H1 (cell line): ENCODE data around the gene MYOG. TPM values are rescaled to one million over a fixed set of nuclear protein-coding genes. Genes with fewer than 3 reads are reported as not detected.

ENCODE experiments used
- CTCF ChIA-PET: fragments of 300-600 bp; sonication (Branson Sonifier 250); formaldehyde crosslinking; loops from one replicate; lab custom pipeline; 2021; ENCODE audit not compliant: partially characterized antibody; lab: Charles Lee
- POLR2A ChIA-PET: fragments of 300-600 bp; sonication (Branson Sonifier 250); formaldehyde crosslinking; loops from one replicate; lab custom pipeline; 2021; ENCODE audit warnings: inconsistent platforms; ENCODE audit not compliant: partially characterized antibody; lab: Charles Lee
- DNase-seq, 2 experiments: peaks; one replicate each; pipeline versions ENCODE4 v3.0.0 to v3.0.0-alpha.2; 2010 to 2022; ENCODE audit warnings: low spot score in 2 of 2, low read depth in 1 of 2, mixed read lengths in 1 of 2
- FAIRE-seq: peaks from 2 replicates; lab custom pipeline; 2011; peaks lifted over from hg19 to GRCh38; lab: Jason Lieb, UNC
- H2AFZ ChIP-seq: 2 replicates; pipeline ENCODE4 v1.8.1; 2012; ENCODE audit warnings: low read length, inconsistent platforms
- H2AK5ac ChIP-seq: 2 replicates; pipeline ENCODE4 v1.6.1; 2013; ENCODE audit warnings: low read depth, low read length
- H2BK120ac ChIP-seq: replicated peaks from 2 replicates; pipeline ENCODE3; 2013; ENCODE audit warnings: low read depth, low read length, inconsistent platforms
- H2BK12ac ChIP-seq: 2 replicates; pipeline ENCODE4 v1.6.1; 2013; ENCODE audit warnings: low read depth, low read length
- H2BK15ac ChIP-seq: 2 replicates; pipeline ENCODE4 v1.6.1; 2013; ENCODE audit warnings: low read length
- H2BK20ac ChIP-seq: 2 replicates; pipeline ENCODE4 v1.6.1; 2013; ENCODE audit warnings: low read length
- H2BK5ac ChIP-seq: 2 replicates; pipeline ENCODE4 v1.6.1; 2013; ENCODE audit warnings: low read depth, low read length
- H3K14ac ChIP-seq: 2 replicates; pipeline ENCODE4 v1.6.1; 2013; ENCODE audit warnings: inconsistent platforms; ENCODE audit not compliant: insufficient read length
- H3K18ac ChIP-seq: 2 replicates; pipeline ENCODE4 v1.6.1; 2013; ENCODE audit warnings: low read length; ENCODE audit errors: extremely low read depth
- H3K23ac ChIP-seq: 2 replicates; pipeline ENCODE4 v1.6.1; 2013; ENCODE audit warnings: inconsistent platforms; ENCODE audit not compliant: insufficient read length
- H3K23me2 ChIP-seq: 2 replicates; pipeline ENCODE4 v1.6.1; 2013; ENCODE audit warnings: low read depth, low read length
- H3K27ac ChIP-seq: 2 replicates; pipeline ENCODE4 v1.6.1; 2011; ENCODE audit warnings: low read depth, low read length, inconsistent platforms
- H3K27me3 ChIP-seq, 4 experiments: replicated peaks in 1 of 4; 1 replicate in 1 of 4; 2 replicates in 3 of 4; pipeline versions ENCODE4 v1.6.1 to v1.8.1; 2011 to 2013; ENCODE audit warnings: low read length in 3 of 4, mild to moderate bottlenecking in 3 of 4, inconsistent platforms in 2 of 4, mixed read lengths in 2 of 4, moderate library complexity in 1 of 4; ENCODE audit not compliant: control insufficient read depth in 3 of 4, insufficient read depth in 3 of 4; ENCODE audit errors: extremely low read depth in 1 of 4
- H3K36me3 ChIP-seq, 4 experiments: 2 replicates each; pipeline versions ENCODE4 v1.6.1 to v1.8.1; 2011 to 2013; ENCODE audit warnings: mild to moderate bottlenecking in 4 of 4, low read length in 3 of 4, moderate library complexity in 2 of 4, control low read depth in 1 of 4, inconsistent platforms in 1 of 4; ENCODE audit not compliant: insufficient read depth in 4 of 4, control insufficient read depth in 2 of 4
- H3K4ac ChIP-seq: replicated peaks from 2 replicates; pipeline ENCODE3; 2013; ENCODE audit warnings: low read length, low read depth, mixed read lengths, inconsistent platforms; ENCODE audit not compliant: insufficient read length
- H3K4me1 ChIP-seq, 4 experiments: replicated peaks in 1 of 4; 1 replicate in 1 of 4; 2 replicates in 3 of 4; pipeline versions ENCODE4 v1.6.1 to v1.8.1; 2011 to 2013; ENCODE audit warnings: low read length in 3 of 4, inconsistent platforms in 2 of 4, mixed read lengths in 1 of 4; ENCODE audit not compliant: insufficient read depth in 4 of 4, control insufficient read depth in 3 of 4
- H3K4me2 ChIP-seq, 2 experiments: 2 replicates each; pipeline versions ENCODE4 v1.6.1 to v1.8.1; 2011 to 2013; ENCODE audit warnings: low read depth in 2 of 2, low read length in 2 of 2, control low read depth in 1 of 2, inconsistent platforms in 1 of 2, mild to moderate bottlenecking in 1 of 2; ENCODE audit not compliant: insufficient read depth in 1 of 2
- H3K4me3 ChIP-seq, 4 experiments: fragments of 200-600, 300-600 bp in 1 of 4; sonication (generic), shearing (Covaris generic), sonication (Bioruptor Twin) in 1 of 4; 2 replicates each; pipeline versions ENCODE4 v1.5.1 to v1.8.1; 2011 to 2016; ENCODE audit warnings: low read length in 4 of 4, low read depth in 3 of 4, control low read depth in 2 of 4, inconsistent platforms in 2 of 4, mild to moderate bottlenecking in 2 of 4, mixed read lengths in 1 of 4, moderate library complexity in 1 of 4; ENCODE audit not compliant: insufficient read depth in 2 of 4; ENCODE audit errors: extremely low read depth in 1 of 4
- H3K56ac ChIP-seq: replicated peaks from 2 replicates; pipeline ENCODE3; 2013; ENCODE audit warnings: low read depth, mild to moderate bottlenecking, mixed read lengths, low read length, inconsistent platforms; ENCODE audit not compliant: insufficient read length
- H3K79me1 ChIP-seq: 2 replicates; pipeline ENCODE4 v1.6.1; 2013; ENCODE audit warnings: low read depth, low read length, control low read depth
- H3K79me2 ChIP-seq, 2 experiments: 2 replicates each; pipeline versions ENCODE4 v1.6.1 to v1.8.1; 2012 to 2013; ENCODE audit warnings: low read length in 2 of 2, mild to moderate bottlenecking in 2 of 2, inconsistent platforms in 1 of 2; ENCODE audit not compliant: insufficient read depth in 2 of 2, control insufficient read depth in 1 of 2
- H3K9ac ChIP-seq, 4 experiments: replicated peaks in 1 of 4; 1 replicate in 1 of 4; 2 replicates in 3 of 4; pipeline versions ENCODE4 v1.6.1 to v1.8.1; 2011 to 2013; ENCODE audit warnings: low read depth in 3 of 4, low read length in 3 of 4, control low read depth in 2 of 4, mild to moderate bottlenecking in 2 of 4, moderate library complexity in 2 of 4, inconsistent platforms in 1 of 4; ENCODE audit errors: extremely low read depth in 1 of 4
- H3K9me3 ChIP-seq, 2 experiments: 2 replicates each; pipeline versions ENCODE4 v1.6.1 to v1.8.1; 2012 to 2013; ENCODE audit warnings: mild to moderate bottlenecking in 2 of 2, moderate library complexity in 2 of 2, control low read depth in 1 of 2, inconsistent platforms in 1 of 2, low read depth in 1 of 2, low read length in 1 of 2, mixed read lengths in 1 of 2; ENCODE audit not compliant: insufficient read depth in 2 of 2
- H4K20me1 ChIP-seq, 2 experiments: replicated peaks in 1 of 2; 2 replicates each; pipeline versions ENCODE3 to v1.8.1; 2011 to 2013; ENCODE audit warnings: inconsistent platforms in 2 of 2, low read length in 2 of 2, mild to moderate bottlenecking in 1 of 2; ENCODE audit not compliant: insufficient read depth in 2 of 2, control insufficient read depth in 1 of 2
- H4K5ac ChIP-seq: 2 replicates; pipeline ENCODE4 v1.6.1; 2013; ENCODE audit warnings: low read length, low read depth, mixed read lengths, inconsistent platforms; ENCODE audit not compliant: insufficient read length
- H4K8ac ChIP-seq: 2 replicates; pipeline ENCODE4 v1.8.0; 2013; ENCODE audit warnings: mild to moderate bottlenecking, moderate library complexity, low read length, inconsistent platforms; ENCODE audit not compliant: insufficient read depth; ENCODE audit errors: extremely low read depth
- H4K91ac ChIP-seq: replicated peaks from 2 replicates; pipeline ENCODE3; 2013; ENCODE audit warnings: low read length, mixed read lengths, inconsistent platforms; ENCODE audit not compliant: insufficient read length
- ATF2 ChIP-seq: IDR thresholded peaks from 2 replicates; pipeline ENCODE4 v1.6.1; 2012; ENCODE audit warnings: low read length, inconsistent platforms
- CHD1 ChIP-seq: IDR thresholded peaks from 2 replicates; pipeline ENCODE4 v1.6.1; 2012; ENCODE audit warnings: low read depth, low read length, improper control_type of control experiment
- KDM5A ChIP-seq: fragments of 200-600 bp; IDR thresholded peaks from 2 replicates; pipeline ENCODE4 v1.7.1; 2012; ENCODE audit warnings: mild to moderate bottlenecking, low read length, inconsistent platforms, mixed read lengths
- NRF1 ChIP-seq: IDR thresholded peaks from 2 replicates; pipeline ENCODE4 v1.6.1; 2011; ENCODE audit warnings: mild to moderate bottlenecking, low read depth, low read length, improper control_type of control experiment
- POLR2AphosphoS5 ChIP-seq: IDR thresholded peaks from 2 replicates; pipeline ENCODE4 v1.6.1; 2011; ENCODE audit warnings: low read depth, low read length
- POU5F1 ChIP-seq: IDR thresholded peaks from 2 replicates; pipeline ENCODE4 v1.6.1; 2011; ENCODE audit warnings: low read depth, mild to moderate bottlenecking, low read length, moderate library complexity
- WGBS, 2 experiments: shearing (Covaris generic) in 1 of 2; methylation state at CpG; one replicate each; pipeline versions ENCODE4 v1.1.6 to v1.1.7; 2013 to 2015; ENCODE audit warnings: low lambda C conversion rate in 2 of 2, mixed read lengths in 2 of 2, inconsistent platforms in 1 of 2, low coverage in 1 of 2, missing lambda C conversion rate in 1 of 2; ENCODE audit not compliant: insufficient replicate concordance in 2 of 2, insufficient coverage in 1 of 2, insufficient read length in 1 of 2; ENCODE audit errors: extremely low coverage in 1 of 2, missing lambda C conversion rate in 1 of 2; 5-methylcytosine and 5-hydroxymethylcytosine counted together
- long read RNA-seq, 2 experiments: library from RNA in 1 of 2; library from capped mRNA in 1 of 2; stranded (forward); transcript quantifications; one replicate each; pipeline ENCODE4 v2.0.0, GENCODE V29; 2021; ENCODE audit warnings: inconsistent platforms in 1 of 2
- polyA minus RNA-seq, 3 experiments: library from RNA; depleted of rRNA, polyadenylated mRNA; stranded (reverse); fragments of >200 nt; gene quantifications; 1 replicate in 2 of 3; 2 replicates in 1 of 3; pipeline ENCODE4 v1.2.3, GENCODE V29; 2011
- polyA plus RNA-seq, 7 experiments: library from polyadenylated mRNA; depleted of rRNA in 3 of 7; stranded (reverse) in 5 of 7; unstranded in 2 of 7; fragments of >200 nt in 5 of 7; fragments of 200-250 nt in 2 of 7; gene quantifications; 1 replicate in 5 of 7; 2 replicates in 1 of 7; 4 replicates in 1 of 7; pipeline versions ENCODE4 v1.2.1 to v1.2.3, GENCODE V29; 2011 to 2013; ENCODE audit warnings: missing spikeins in 2 of 7, mixed read lengths in 2 of 7
- total RNA-seq: library from RNA; stranded (reverse); fragmentation: NEBNext Ultra II Directional; extraction: Animal tissue kit (Norgen Biotek cat#: 25700); gene quantifications from 2 replicates; pipeline ENCODE4 v1.2.1, GENCODE V29; 2021
- TF ChIP-seq, protein P1 (sequence below): IDR thresholded peaks from 2 replicates; pipeline ENCODE4 v1.6.1; 2011; ENCODE audit warnings: low read depth, mild to moderate bottlenecking, low read length; ENCODE audit not compliant: insufficient read depth

Gene MYOG
- total RNA-seq (not detected in 2 replicates), polyA plus RNA-seq (2011; rRNA removed) (not detected in 2 replicates), polyA minus RNA-seq (2011; rRNA and poly(A)+ RNA removed) (not detected in 2 replicates)
- polyA plus RNA-seq (2011; cell fraction: cytosol; rRNA removed) = not detected
- not detected for polyA plus RNA-seq (2011; cell fraction: nucleus; rRNA removed)
- not detected in 4 replicates for polyA plus RNA-seq (2012, experiment 1 of 2)
- polyA plus RNA-seq (2012, experiment 2 of 2) = not detected
- polyA plus RNA-seq (2013, experiment 1 of 2) = not detected
- polyA plus RNA-seq (2013, experiment 2 of 2) = not detected
- not detected for polyA minus RNA-seq (2011; cell fraction: cytosol; rRNA and poly(A)+ RNA removed)
- not detected for polyA minus RNA-seq (2011; cell fraction: nucleus; rRNA and poly(A)+ RNA removed)
- long read RNA-seq, experiment 1 = 0 reads
- long read RNA-seq, experiment 2 = 0 reads

- no peak within 1 kb of the TSS for H2BK20ac ChIP-seq
- no peak within 1 kb of the TSS for H4K91ac ChIP-seq
- H3K9me3 ChIP-seq = no peaks in the 10 kb centered on the region
- H3K36me3 ChIP-seq = no peaks in the 10 kb centered on the region
- no peaks in the 10 kb centered on the region for H3K79me1 ChIP-seq
- no peaks in the 10 kb centered on the region for H4K20me1 ChIP-seq
- H3K23ac ChIP-seq = no peak within 1 kb of the TSS
- H2BK5ac ChIP-seq = 0 out of 2 replicates have a peak within 1 kb of the TSS, but pooled peaks have one; percentile 13
- H3K23me2 ChIP-seq = no peaks in the 10 kb centered on the region; the same call in 1 of the 2 replicates
- WGBS, 2 experiments = 89% methylated on average over 34 of the region's 36 CpGs; no CpG with 5 or more reads in 1 of the 2 experiments
- no peak within 1 kb of the TSS for H3K56ac ChIP-seq
- no peak within 1 kb of the TSS for H3K4ac ChIP-seq
- no peak within 1 kb of the TSS for H2AFZ ChIP-seq
- CTCF ChIA-PET = interaction anchor here (1.1 to 16.4 kb wide), 18 partner anchors 8 to 183 kb away, joined by 3 to 275 read pairs (median 26); partner anchors contain the start of genes ADORA1 and CHIT1
- 0 out of 7 replicates have a peak, but pooled peaks cover 0 to 2% (median 0%) of the 10 kb centered on the region in 4 experiments for H3K27me3 ChIP-seq
- no peak within 1 kb of the TSS for H4K5ac ChIP-seq
- H3K4me1 ChIP-seq = peaks cover 9 to 14% (median 11%) of the 10 kb centered on the region in 4 experiments
- no peak within 1 kb of the TSS for H3K27ac ChIP-seq
- no peak within 1 kb of the TSS for H2AK5ac ChIP-seq
- no peak within 1 kb of the TSS for H3K14ac ChIP-seq
- no peak within 1 kb of the TSS for H2BK120ac ChIP-seq
- no peak within 1 kb of the TSS; the same call in 1 of the 2 replicates for H4K8ac ChIP-seq
- H2BK15ac ChIP-seq = no peak within 1 kb of the TSS
- H3K9ac ChIP-seq = no peak within 1 kb of the TSS
- no peak within 1 kb of the TSS for H3K18ac ChIP-seq
- POLR2A ChIA-PET = interaction anchor here (0.8 to 1.7 kb wide), 2 partner anchors 9 to 10 kb away, joined by 3 to 4 read pairs; no protein-coding TSS in a partner anchor
- no peak within 1 kb of the TSS for H3K4me2 ChIP-seq
- no peak within 1 kb of the TSS for H3K4me3 ChIP-seq
- no peaks in the 10 kb centered on the region for H3K79me2 ChIP-seq
- FAIRE-seq (no peak), DNase-seq (peak in 1 of 2 experiments; percentile 45)
- H2BK12ac ChIP-seq = no peak within 1 kb of the TSS
- TF ChIP-seq POLR2AphosphoS5 (no peak), CHD1 (no peak), KDM5A (no peak), NRF1 (no peak), ATF2 (no peak), POU5F1 (no peak)
- TF ChIP-seq, protein P1, sequence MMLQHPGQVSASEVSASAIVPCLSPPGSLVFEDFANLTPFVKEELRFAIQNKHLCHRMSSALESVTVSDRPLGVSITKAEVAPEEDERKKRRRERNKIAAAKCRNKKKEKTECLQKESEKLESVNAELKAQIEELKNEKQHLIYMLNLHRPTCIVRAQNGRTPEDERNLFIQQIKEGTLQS = no peak
These were observed at the start of gene MYOG for GRCh38 chr1:203085528-203086406. TSS of gene MYOG (minus strand) at chr1:203086012. CDS start at chr1:203085961, 51 bp downstream.
